ENCODE measurements around the gene NISCH. TPM values are rescaled to one million over a fixed set of nuclear protein-coding genes. Genes with fewer than 3 reads are reported as not detected.

The NISCH gene
- total and polyA plus RNA-seq, 12 donors: 24.0 to 56.3 (median 41.9) TPM

DNA sequence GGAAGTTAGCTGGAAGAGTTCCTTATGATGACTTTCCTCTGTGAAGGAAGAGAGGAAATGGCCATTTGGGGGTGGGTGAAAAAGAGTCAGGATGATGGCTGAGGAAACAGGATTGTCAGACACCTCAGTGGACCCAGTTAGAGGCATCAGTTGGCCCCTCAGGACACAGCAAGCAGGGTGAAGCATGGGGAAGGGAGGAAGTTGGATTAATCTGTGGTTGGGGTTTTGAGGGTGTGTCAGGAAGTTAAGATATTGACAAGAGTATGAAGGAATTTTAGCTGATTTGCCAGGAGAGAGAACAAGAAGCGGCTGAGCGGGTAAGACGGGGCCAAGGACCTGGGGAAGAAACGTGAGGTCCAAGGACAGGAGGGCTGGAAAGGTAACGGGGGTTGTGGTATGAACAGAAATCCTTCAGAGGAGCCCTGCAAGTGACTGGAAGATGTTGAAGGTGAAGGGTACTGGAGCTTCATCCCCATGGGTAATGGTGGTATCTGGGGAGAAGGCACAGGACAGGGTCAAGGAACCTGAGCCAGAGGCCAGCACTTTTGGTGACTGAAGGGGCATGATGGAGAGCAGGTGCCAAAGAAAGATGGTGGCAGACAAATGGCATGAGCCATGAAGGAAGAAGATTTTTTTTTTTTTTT lies 83.7 kb downstream of the NISCH start:
- peaks cover 0 to 43% (median 0%) of the 10 kb centered on the region in 9 donors for H3K36me3 ChIP-seq
- H3K4me3 ChIP-seq: peak overlapping the region in 5 of 10 donors; percentile 63 to 93 (median 79)
- H3K27ac ChIP-seq: peak overlapping the region in 3 of 10 donors; percentile 24 to 96 (median 34)
- no peak for DNase-seq
- intact Hi-C loops (cut with DNase I): loop anchor here in 5 of 10 donors (5.0 kb wide), 2 partner anchors 47 to 67 kb away; no protein-coding TSS in a partner anchor
- no peak for ATAC-seq
- H3K4me1 ChIP-seq: peaks cover 10 to 70% (median 46%) of the 10 kb centered on the region in 9 donors
- TF ChIP-seq, protein P1, sequence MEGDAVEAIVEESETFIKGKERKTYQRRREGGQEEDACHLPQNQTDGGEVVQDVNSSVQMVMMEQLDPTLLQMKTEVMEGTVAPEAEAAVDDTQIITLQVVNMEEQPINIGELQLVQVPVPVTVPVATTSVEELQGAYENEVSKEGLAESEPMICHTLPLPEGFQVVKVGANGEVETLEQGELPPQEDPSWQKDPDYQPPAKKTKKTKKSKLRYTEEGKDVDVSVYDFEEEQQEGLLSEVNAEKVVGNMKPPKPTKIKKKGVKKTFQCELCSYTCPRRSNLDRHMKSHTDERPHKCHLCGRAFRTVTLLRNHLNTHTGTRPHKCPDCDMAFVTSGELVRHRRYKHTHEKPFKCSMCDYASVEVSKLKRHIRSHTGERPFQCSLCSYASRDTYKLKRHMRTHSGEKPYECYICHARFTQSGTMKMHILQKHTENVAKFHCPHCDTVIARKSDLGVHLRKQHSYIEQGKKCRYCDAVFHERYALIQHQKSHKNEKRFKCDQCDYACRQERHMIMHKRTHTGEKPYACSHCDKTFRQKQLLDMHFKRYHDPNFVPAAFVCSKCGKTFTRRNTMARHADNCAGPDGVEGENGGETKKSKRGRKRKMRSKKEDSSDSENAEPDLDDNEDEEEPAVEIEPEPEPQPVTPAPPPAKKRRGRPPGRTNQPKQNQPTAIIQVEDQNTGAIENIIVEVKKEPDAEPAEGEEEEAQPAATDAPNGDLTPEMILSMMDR (IDR thresholded peaks at IDR 0.05): no peak
- no peaks in the 10 kb centered on the region for H3K9me3 ChIP-seq
- no peaks in the 10 kb centered on the region for H3K27me3 ChIP-seq
- 80 to 83% methylated on average over 5 of the region's 5 CpGs for WGBS, 2 donors

DNA sequence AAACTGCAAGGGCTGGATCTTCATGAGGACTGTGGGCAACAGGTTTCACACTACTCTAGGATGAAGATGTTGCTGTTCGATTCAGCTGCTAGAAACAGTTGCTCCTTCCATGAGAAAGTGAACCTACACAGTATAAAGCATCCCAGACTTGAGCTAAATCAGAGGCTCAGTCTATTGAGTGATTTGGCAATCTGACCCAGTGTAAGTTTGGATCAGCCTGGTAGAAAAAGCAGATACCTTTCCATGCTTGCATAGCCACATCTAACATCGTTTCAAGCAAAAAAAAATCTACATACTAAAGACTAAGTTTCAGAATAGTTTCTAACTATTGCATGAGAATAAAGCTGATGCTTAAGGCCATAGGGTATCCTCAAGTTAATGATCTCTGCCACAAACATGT lies 85.6 kb downstream of the NISCH start:
- no peak overlapping the region for H3K27ac ChIP-seq
- intact Hi-C loops (cut with DNase I): no loop called here
- no peaks in the 10 kb centered on the region for H3K27me3 ChIP-seq
- peaks cover 0 to 61% (median 0%) of the 10 kb centered on the region in 9 donors for H3K36me3 ChIP-seq
- H3K4me3 ChIP-seq: no peak overlapping the region
- H3K9me3 ChIP-seq: no peaks in the 10 kb centered on the region
- TF ChIP-seq, protein P1 (IDR thresholded peaks at IDR 0.05): no peak
- 70 to 77% methylated on average over 2 of the region's 2 CpGs for WGBS, 2 donors
- ATAC-seq (no peak), DNase-seq (no peak)
- peaks cover 10 to 64% (median 36%) of the 10 kb centered on the region in 9 donors for H3K4me1 ChIP-seq

Other genes with a start within 250 kb of the NISCH start
- gene TLR9, start 230.0 kb upstream of the NISCH start, total RNA-seq: under 1 TPM in 8 of 10 donors, not detected in 2; 0.12 to 0.46 (median 0.30) TPM
- gene TLR9, start 230.0 kb upstream of the NISCH start, polyA plus RNA-seq: under 1 TPM in 1 of 2 donors, not detected in 1; 0.06 TPM
- gene TWF2, start 216.4 kb upstream of the NISCH start, total RNA-seq: 100 to 1,000 TPM in 5 of 10 donors, 10 to 100 TPM in 5; 71.5 to 148 (median 99.1) TPM
- gene TWF2, start 216.4 kb upstream of the NISCH start, polyA plus RNA-seq: 10 to 100 TPM; 44.7 to 62.8 TPM
- 10 to 100 TPM in 2 of 10 donors, 1 to 10 TPM in 8; 5.2 to 17.6 (median 7.9) TPM for gene PPM1M, start 209.8 kb upstream of the NISCH start, total RNA-seq
- 10 to 100 TPM in 1 of 2 donors, 1 to 10 TPM in 1; 6.4 to 11.1 TPM for gene PPM1M, start 209.8 kb upstream of the NISCH start, polyA plus RNA-seq
- gene WDR82, start 177.0 kb upstream of the NISCH start, total RNA-seq: 10 to 100 TPM; 59.0 to 78.4 (median 71.6) TPM
- gene WDR82, start 177.0 kb upstream of the NISCH start, polyA plus RNA-seq: 10 to 100 TPM; 19.3 to 33.5 TPM
- 1 to 10 TPM; 4.3 to 9.2 (median 4.9) TPM for gene GLYCTK, start 167.8 kb upstream of the NISCH start, total RNA-seq
- gene GLYCTK, start 167.8 kb upstream of the NISCH start, polyA plus RNA-seq: 1 to 10 TPM; 6.7 to 8.4 TPM
- 1 to 10 TPM; 1.5 to 5.9 (median 2.8) TPM for gene DNAH1, start 139.3 kb upstream of the NISCH start, total RNA-seq
- gene DNAH1, start 139.3 kb upstream of the NISCH start, polyA plus RNA-seq: 1 to 10 TPM in 1 of 2 donors, under 1 TPM in 1; 0.99 to 6.4 TPM
- 10 to 100 TPM; 37.1 to 58.2 (median 46.1) TPM for gene BAP1, start 45.6 kb upstream of the NISCH start, total RNA-seq
- gene BAP1, start 45.6 kb upstream of the NISCH start, polyA plus RNA-seq: 10 to 100 TPM; 50.6 to 51.6 TPM
- 10 to 100 TPM; 11.5 to 26.3 (median 22.4) TPM for gene PHF7, start 44.9 kb upstream of the NISCH start, total RNA-seq
- 1 to 10 TPM; 1.9 to 6.0 TPM for gene PHF7, start 44.9 kb upstream of the NISCH start, polyA plus RNA-seq
- gene SEMA3G, start 10.5 kb upstream of the NISCH start, total RNA-seq: 10 to 100 TPM in 9 of 10 donors, 1 to 10 TPM in 1; 8.3 to 17.8 (median 16.2) TPM
- 10 to 100 TPM; 12.1 to 13.1 TPM for gene SEMA3G, start 10.5 kb upstream of the NISCH start, polyA plus RNA-seq
- 1,000 to 10,000 TPM; 6,035 to 9,296 (median 8,226) TPM for gene TNNC1, start 1.6 kb upstream of the NISCH start, total RNA-seq
- over 10,000 TPM in 1 of 2 donors, 1,000 to 10,000 TPM in 1; 9,937 to 18,066 TPM for gene TNNC1, start 1.6 kb upstream of the NISCH start, polyA plus RNA-seq
- gene STAB1, start 39.7 kb downstream of the NISCH start, total RNA-seq: 100 to 1,000 TPM in 2 of 10 donors, 10 to 100 TPM in 8; 17.4 to 159 (median 33.2) TPM
- gene STAB1, start 39.7 kb downstream of the NISCH start, polyA plus RNA-seq: 100 to 1,000 TPM in 1 of 2 donors, 10 to 100 TPM in 1; 54.1 to 231 TPM
- gene NT5DC2, start 78.3 kb downstream of the NISCH start, total RNA-seq: 100 to 1,000 TPM in 1 of 10 donors, 10 to 100 TPM in 9; 25.1 to 108 (median 44.5) TPM
- 100 to 1,000 TPM in 1 of 2 donors, 10 to 100 TPM in 1; 95.1 to 138 TPM for gene NT5DC2, start 78.3 kb downstream of the NISCH start, polyA plus RNA-seq
- gene UQCC5, start 81.0 kb downstream of the NISCH start, total RNA-seq: 10 to 100 TPM; 30.2 to 98.0 (median 66.9) TPM
- 100 to 1,000 TPM in 1 of 2 donors, 10 to 100 TPM in 1; 83.5 to 147 TPM for gene UQCC5, start 81.0 kb downstream of the NISCH start, polyA plus RNA-seq
- 10 to 100 TPM; 41.6 to 63.9 (median 51.7) TPM for gene PBRM1, start 230.3 kb downstream of the NISCH start, total RNA-seq
- gene PBRM1, start 230.3 kb downstream of the NISCH start, polyA plus RNA-seq: 1 to 10 TPM; 6.0 to 8.0 TPM
- gene GNL3, start 230.4 kb downstream of the NISCH start, total RNA-seq: 10 to 100 TPM; 20.6 to 45.1 (median 25.7) TPM
- 10 to 100 TPM; 39.4 to 60.4 TPM for gene GNL3, start 230.4 kb downstream of the NISCH start, polyA plus RNA-seq

Data from heart right ventricle (tissue), 16 donors.